A549 (cell line): Measurements from ENCODE around the gene UACA.

Experiments
- CTCF ChIP-seq: fragments of >200 bp; sonication (Bioruptor Twin); formaldehyde crosslinking; IDR thresholded peaks from 3 replicates; pipeline ENCODE4 v1.5.1; 2016
- EP300 ChIP-seq, 2 experiments: fragments of >200 bp; sonication (Bioruptor Twin); formaldehyde crosslinking; IDR thresholded peaks; 2 replicates in 1 of 2; 3 replicates in 1 of 2; pipeline ENCODE4 v1.6.1; 2016 to 2017
- PHF8 ChIP-seq: fragments of 200-600 bp; sonication (generic); IDR thresholded peaks from 2 replicates; pipeline ENCODE4 v1.6.1; 2016; ENCODE audit warnings: low read depth, mild to moderate bottlenecking, antibody characterized with exemption, moderate library complexity, borderline replicate concordance
- POLR2A ChIP-seq: IDR thresholded peaks from 2 replicates; pipeline ENCODE4 v1.6.1; 2012; ENCODE audit warnings: mild to moderate bottlenecking, low read length
- RAD21 ChIP-seq, 2 experiments: fragments of >200 bp in 1 of 2; sonication (Bioruptor Twin) in 1 of 2; formaldehyde crosslinking in 1 of 2; IDR thresholded peaks in 1 of 2; conservative IDR thresholded peaks in 1 of 2; 2 replicates in 1 of 2; 3 replicates in 1 of 2; pipeline ENCODE4 v1.6.1; 2012 to 2018; ENCODE audit warnings: inconsistent platforms in 1 of 2
- TF ChIP-seq, protein P1 (sequence below): fragments of >200 bp; sonication (Bioruptor Twin); formaldehyde crosslinking; IDR thresholded peaks from 3 replicates; pipeline ENCODE4 v1.6.1; 2016

DNA sequence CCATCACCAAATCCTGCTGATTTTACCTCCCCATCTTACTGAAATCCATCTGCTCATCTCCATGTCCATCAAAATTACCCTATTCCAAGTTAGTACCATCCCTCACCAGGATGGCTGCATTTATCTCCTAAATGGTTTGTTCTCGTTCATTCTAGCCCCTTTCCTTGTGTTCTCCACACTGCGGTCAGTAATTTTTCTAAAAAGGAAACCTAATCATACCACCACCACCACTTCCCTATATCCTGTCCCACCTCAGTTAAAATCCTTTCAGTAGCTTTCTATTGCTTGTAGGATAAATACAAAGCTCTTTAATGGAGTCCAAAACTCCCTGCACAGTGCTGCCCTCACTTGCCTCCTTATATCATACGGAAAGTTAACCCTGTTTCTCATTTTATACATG, 51.1 kb downstream of the UACA start:
- TF ChIP-seq EP300 (IDR thresholded peaks at IDR 0.05) (no peak), RAD21 (conservative IDR thresholded peaks at IDR 0.05 in 1 of 2, IDR thresholded peaks at IDR 0.05 in 1 of 2) (no peak), CTCF (no peak), PHF8 (no peak), POLR2A (no peak)
- TF ChIP-seq, protein P1, sequence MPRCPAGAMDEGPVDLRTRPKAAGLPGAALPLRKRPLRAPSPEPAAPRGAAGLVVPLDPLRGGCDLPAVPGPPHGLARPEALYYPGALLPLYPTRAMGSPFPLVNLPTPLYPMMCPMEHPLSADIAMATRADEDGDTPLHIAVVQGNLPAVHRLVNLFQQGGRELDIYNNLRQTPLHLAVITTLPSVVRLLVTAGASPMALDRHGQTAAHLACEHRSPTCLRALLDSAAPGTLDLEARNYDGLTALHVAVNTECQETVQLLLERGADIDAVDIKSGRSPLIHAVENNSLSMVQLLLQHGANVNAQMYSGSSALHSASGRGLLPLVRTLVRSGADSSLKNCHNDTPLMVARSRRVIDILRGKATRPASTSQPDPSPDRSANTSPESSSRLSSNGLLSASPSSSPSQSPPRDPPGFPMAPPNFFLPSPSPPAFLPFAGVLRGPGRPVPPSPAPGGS, result no peak
